Kidney capillary endothelial cell (primary cell): ENCODE results near the gene C2CD4A.
A peak's percentile ranks its signal among the peaks of the same experiment; 100 is the strongest.

Experiments
- DNase-seq: peaks from one replicate; pipeline ENCODE4 v3.0.0-alpha.2; 2018; ENCODE audit warnings: low spot score

The C2CD4A gene

GRCh38 chr15:62060113-62060895, 6.5 kb upstream of the C2CD4A start, which contains the start of gene VPS13C:
VPS13C (minus strand) TSS chr15:62060447; CDS start chr15:62060374, 73 bp downstream.
- DNase-seq: peak; percentile 92

- DNase-seq: no peak
These were observed 5.9 kb upstream of the C2CD4A start for GRCh38 chr15:62060896-62061280.

GRCh38 chr15:62063825-62064635, 2.7 kb upstream of the C2CD4A start:
- DNase-seq: no peak

GRCh38 chr15:62067448-62068044, 769 bp downstream of the C2CD4A start:
- DNase-seq: no peak

- DNase-seq: no peak
These were observed 1.5 kb downstream of the C2CD4A start for GRCh38 chr15:62068071-62068809.

- DNase-seq: no peak
These were observed 2.0 kb downstream of the C2CD4A start for GRCh38 chr15:62068810-62069167.

- DNase-seq: no peak
These were observed 2.8 kb downstream of the C2CD4A start for GRCh38 chr15:62069551-62069950.

GRCh38 chr15:62071711-62072308, 5.0 kb downstream of the C2CD4A start:
- DNase-seq: peak; percentile 55

- no peak for DNase-seq
These were observed 9.0 kb downstream of the C2CD4A start for GRCh38 chr15:62075595-62076277.

- no peak for DNase-seq
These were observed 12.8 kb downstream of the C2CD4A start for GRCh38 chr15:62079594-62079993.

GRCh38 chr15:62083194-62084154, 16.7 kb downstream of the C2CD4A start:
- no peak for DNase-seq

- DNase-seq: no peak
These were observed 19.0 kb downstream of the C2CD4A start for GRCh38 chr15:62085740-62086139.

GRCh38 chr15:62087671-62088352, 21.0 kb downstream of the C2CD4A start:
- DNase-seq: no peak

- no peak for DNase-seq
These were observed 21.5 kb downstream of the C2CD4A start for GRCh38 chr15:62088353-62088693.

- no peak for DNase-seq
These were observed 22.8 kb downstream of the C2CD4A start for GRCh38 chr15:62089616-62090015.

GRCh38 chr15:62090988-62091387, 24.2 kb downstream of the C2CD4A start:
- DNase-seq: no peak

- no peak for DNase-seq
These were observed 27.0 kb downstream of the C2CD4A start for GRCh38 chr15:62093809-62094208.

- DNase-seq: no peak
These were observed 27.6 kb downstream of the C2CD4A start for GRCh38 chr15:62094388-62094787.

- DNase-seq: peak; percentile 65
These were observed 32.4 kb downstream of the C2CD4A start for GRCh38 chr15:62099094-62099601.
